ENCODE data around the gene AGAP1.

DNA sequence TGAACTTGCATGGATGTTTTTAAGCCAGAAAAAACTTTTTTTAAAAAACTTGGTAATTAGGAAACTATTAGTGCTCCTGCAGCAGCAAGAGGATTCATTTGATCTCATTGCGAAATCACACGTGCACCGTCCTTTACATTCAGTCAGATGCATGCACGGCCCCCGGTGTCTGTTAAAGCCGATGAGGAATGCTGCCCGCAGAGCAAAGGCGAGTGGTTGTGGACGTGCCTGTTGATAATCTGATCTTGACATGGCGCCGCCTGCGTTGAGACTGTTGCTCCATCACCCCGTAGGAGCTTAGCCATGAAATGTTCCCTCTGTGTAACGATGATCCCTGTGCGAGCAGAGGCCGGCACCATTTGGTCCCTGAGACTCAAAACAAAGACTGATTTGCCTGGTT is 374.4 kb downstream of the AGAP1 start:
- TF ChIP-seq, protein P1, sequence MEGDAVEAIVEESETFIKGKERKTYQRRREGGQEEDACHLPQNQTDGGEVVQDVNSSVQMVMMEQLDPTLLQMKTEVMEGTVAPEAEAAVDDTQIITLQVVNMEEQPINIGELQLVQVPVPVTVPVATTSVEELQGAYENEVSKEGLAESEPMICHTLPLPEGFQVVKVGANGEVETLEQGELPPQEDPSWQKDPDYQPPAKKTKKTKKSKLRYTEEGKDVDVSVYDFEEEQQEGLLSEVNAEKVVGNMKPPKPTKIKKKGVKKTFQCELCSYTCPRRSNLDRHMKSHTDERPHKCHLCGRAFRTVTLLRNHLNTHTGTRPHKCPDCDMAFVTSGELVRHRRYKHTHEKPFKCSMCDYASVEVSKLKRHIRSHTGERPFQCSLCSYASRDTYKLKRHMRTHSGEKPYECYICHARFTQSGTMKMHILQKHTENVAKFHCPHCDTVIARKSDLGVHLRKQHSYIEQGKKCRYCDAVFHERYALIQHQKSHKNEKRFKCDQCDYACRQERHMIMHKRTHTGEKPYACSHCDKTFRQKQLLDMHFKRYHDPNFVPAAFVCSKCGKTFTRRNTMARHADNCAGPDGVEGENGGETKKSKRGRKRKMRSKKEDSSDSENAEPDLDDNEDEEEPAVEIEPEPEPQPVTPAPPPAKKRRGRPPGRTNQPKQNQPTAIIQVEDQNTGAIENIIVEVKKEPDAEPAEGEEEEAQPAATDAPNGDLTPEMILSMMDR (IDR thresholded peaks at IDR 0.05): no peak
- TF ChIP-seq POLR2A (IDR thresholded peaks at IDR 0.05): no peak

Data from right lobe of liver (tissue), 4 donors.